Stimulated activated CD8-positive, alpha-beta memory T cell treated with anti-CD3 and anti-CD28 coated beads, Interleukin-12 subunit alpha, Interleukin-12 subunit beta, amount 100 ng/mL, for 24 hours (primary cell): ENCODE data around the gene CPLANE1.
"Not testable (repeated sequence)": the region's sequence is repeated elsewhere in the genome, so short reads cannot be mapped to it uniquely, and the experiment has no call there.

Experiments used
- DNase-seq: peaks from one replicate; pipeline ENCODE4 v3.0.0-alpha.2; 2020; ENCODE audit errors: extremely low read depth

CPLANE1 gene

DNA sequence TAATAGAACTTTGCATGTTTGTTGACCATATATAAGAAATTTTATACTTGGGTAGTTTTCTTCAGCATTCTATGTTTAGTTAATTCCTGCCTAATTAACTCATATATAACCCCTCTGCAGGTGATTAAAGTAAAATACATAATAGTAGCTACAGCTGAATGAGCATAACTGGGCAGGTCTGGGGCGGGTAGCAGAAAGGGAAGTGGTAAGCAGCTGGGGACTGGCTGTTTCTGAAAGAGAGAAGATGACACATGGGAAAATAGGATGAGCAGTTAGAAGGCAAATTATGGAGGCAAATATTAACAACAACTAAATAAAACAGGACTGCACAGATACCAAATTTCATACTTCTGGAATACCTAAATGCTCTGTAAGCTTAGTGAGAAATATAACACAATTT is 128.1 kb downstream of the CPLANE1 start:
- DNase-seq: no peak

DNA sequence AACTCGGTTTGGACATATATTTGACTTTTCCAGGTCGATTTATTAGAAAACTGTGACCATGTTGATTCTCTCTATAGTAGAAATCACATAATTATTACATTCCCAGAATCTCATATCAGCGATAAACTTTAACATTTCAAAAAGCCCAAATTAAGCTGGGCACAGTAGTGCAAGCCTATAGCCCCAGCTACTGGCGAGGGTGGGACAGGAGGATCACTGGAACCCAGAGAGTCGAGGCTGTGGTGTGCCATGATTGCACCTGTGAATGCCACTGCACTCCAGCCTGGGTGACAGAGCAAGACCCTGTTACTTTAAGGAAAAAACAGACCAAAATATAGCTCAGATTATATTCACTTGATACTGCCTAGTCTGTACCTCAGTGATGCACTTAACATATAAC is 128.9 kb downstream of the CPLANE1 start:
- no peak for DNase-seq

DNA sequence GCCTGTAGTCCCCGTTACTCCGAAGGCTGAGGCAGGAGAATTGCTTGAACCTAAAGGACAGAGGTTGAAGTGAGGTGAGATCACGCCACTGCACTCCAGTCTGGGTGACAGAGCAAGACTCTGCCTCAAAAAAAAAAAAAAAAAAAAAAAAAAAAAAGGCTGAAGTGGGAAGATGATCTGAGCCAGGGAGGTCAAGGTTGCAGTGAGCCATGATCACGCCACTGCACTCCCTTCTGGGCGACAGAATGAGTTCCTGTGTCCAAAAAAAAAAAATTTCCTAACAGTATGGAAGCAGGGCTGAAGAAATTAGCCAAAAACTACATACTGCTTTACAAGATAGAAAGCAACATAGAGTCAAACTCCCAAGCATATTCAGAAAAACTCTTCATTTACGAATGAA is 132.8 kb downstream of the CPLANE1 start:
- no peak for DNase-seq

DNA sequence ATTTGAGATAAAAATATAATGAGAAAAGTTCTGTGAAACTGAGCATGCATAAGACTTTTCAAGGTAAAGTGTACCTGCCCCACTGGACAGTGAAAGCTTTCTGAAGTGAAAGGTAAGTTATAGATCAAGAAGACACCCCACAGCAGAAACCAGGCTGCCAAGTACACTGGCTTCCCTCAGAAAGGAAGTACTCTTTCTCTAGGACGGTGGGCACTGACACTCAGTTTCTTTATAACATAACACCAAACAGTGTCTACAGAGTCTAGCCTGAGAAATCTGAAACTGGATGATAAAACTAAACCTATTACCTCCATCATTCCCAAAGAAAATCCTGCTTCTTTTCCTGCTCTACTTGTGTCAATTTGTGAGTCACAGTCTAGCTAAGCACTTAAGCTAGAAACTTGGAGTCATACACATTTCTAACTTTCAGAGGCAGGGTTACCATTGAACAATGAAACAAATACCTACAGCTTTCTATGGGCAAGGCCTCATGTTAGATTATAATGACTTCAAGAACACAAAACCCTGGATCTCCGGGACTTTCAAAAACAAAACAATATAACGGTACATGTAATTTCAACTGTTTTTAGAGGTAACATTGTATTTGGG is 136.7 kb downstream of the CPLANE1 start:
- DNase-seq: no peak

DNA sequence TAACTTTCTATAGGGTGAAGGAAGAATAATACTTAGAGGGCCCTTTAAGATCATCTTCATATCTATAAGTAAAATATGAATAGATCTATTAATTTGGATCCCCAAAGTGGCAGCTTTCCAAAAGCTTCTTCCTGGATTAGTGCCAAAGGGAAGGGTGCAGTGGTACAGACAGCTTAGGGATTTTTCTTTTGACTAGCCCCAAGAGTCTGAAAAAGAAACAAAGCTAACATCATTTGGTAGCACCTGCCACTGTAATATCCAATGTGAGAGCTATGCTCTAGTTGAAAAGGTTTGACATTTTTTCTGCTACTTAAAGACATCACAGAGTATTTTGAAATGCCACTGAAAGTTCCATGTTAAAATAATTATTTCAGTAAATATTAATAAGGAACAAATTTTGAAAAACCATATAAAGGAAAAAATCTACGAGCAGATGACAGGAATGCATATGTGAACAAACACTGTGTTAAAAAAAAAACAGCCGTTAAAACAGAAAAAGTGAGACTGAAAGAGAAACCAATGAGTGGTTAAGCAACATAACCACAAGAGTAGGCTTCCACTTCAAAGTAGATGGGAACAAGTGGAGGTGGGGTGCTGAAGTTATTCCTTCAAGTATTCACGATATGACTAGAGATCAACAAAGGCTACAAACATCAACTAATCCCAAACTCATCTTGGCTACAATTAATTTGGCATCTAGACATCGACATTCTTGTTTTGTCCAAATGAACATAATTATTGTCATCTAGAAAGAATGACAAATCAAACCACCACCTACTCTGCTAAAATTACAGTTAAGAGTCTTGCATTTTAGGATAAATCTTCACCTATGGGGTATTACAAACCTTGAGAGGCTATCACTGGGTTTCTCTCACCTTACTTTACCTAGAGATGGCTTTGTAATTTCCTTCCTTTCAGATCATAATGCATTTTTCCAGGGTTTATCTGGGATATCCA is 137.5 kb downstream of the CPLANE1 start:
- DNase-seq: no peak

DNA sequence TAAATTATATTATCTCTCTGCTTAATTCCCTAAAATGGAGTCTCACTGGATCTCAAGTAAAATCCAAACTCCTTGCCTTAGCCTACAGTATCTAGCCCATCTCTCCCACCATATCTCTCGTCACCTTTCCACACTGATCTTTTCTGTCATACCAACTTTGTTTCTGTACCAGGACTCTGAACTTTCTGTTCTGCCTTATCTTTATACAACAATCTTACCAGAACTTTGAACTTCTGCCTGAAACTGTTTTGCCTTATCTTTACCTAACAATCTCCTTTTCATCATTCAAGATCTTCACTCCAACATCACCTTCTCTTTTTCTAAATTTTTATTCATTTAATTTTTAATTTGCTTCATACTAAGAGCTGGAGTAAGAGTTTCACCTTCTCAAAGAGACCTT is 139.0 kb downstream of the CPLANE1 start:
- no peak for DNase-seq

DNA sequence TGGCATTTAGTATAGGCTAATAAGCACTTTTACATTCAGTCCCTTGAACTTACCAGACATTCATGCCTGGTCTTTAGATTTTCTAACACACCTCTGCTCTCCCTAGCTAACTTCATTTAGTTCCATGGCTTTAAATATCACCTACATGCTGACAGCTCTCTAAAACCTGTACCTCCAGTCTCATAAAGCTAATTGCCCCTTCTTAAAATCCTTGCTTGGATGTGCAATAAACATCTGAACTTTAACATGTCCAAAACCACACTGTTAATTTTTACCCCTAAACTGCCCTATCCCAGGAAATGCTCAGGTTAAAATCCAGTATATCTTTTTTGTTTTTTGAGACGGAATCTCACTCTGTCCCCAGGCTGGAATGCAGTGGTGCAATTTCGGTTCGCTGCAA is 139.8 kb downstream of the CPLANE1 start:
- DNase-seq: no peak

DNA sequence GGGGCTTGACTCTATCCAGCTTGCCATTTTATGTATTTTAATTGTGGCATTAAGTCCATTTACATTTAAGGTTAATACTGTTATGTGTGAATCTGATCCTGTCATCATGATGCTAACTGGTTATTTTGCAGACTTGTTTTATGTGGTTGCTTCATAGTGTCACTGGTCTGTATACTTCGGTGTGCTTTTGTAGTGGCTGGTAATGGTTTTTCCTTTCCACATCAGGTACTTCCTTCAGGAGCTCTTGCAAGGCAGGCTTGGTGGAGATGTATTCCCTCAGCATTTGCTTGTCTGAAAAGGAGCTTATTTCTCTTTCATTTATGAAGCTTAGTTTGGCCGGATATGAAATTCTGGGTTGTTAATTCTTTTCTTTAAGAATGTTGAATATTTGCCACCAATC is 145.9 kb downstream of the CPLANE1 start:
- no peak for DNase-seq

DNA sequence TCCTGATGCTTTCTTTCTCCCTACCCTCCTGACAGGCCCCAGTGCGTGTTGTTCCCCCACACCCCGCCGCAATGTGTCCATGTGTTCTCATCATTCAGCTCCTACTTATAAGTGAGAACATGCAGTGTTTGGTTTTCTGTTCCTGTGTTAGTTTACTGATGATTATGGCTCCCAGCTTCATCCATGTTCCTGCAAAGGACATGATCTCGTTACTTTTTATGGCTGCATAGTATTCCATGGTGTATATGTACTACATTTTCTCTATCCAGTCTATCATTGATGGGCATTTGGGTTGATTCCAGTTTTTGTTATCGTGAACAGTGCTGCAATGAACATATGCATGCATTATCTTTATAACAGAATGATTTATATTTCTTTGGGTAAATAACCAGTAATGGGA is 149.9 kb downstream of the CPLANE1 start:
- DNase-seq: not testable (repeated sequence)

DNA sequence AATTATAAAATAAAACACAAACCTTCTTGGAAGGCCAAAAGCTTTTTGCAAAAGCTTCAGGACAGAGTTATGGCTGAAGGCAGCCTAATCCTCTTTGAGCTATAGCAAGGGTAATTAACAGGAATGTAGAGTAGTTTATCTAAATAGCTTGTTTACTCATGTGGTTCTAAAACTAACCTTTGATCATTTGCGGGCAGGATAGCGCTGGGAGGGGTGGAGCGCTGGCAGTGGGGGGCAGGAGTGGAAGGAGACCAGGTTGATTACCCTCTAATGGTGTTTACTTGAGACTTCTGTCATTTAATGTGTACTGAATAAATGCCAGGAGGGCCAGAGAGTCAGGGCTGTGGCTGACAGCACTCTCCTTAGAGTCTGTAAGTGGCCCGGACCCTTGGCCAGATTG is 155.4 kb downstream of the CPLANE1 start:
- not testable (repeated sequence) for DNase-seq

DNA sequence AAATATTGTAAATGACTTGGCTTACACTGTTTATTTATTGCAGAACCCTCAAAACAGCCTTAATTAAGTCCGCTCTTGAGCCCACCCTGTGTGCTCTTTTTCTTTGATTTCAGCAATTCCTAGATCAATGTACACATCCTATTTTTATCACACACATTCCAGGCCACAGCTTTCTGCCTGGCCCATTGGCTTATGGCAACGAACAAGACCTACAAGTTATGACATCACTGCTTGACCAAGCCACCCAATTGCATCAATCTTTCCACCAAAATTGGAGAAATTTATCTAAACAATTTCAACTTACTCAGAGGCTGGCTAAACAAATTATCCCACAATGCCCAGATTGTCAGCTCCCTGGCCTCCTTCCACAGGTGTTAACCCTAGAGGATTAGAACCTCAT is 158.4 kb downstream of the CPLANE1 start:
- no peak for DNase-seq

DNA sequence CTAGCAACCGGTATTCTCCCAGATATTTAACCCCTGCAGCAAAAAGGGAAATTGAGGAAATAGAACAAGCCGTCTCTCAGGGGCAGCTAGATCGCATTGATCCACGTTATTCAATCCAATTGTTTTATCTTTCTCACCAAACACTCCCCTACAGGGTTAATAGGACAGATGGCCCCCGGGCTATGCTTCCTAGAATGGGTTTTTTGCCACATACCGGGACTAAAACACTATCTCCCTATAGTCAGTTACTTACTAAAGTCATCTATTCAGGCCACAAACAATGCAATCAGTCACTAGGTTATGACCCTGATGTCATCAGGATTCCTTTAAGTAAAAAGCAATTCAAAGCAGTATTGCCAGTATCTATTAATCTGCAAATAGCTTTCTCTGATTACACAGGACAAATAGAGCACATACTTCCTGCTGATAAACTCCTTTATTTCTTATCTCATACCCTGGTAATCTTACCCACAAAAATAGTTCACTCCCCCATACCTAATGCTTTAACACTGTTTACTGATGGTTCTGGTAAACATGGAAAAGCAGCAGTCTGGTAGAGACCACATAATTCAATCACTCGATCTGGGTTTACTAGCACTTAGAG is 159.0 kb downstream of the CPLANE1 start:
- no peak for DNase-seq

DNA sequence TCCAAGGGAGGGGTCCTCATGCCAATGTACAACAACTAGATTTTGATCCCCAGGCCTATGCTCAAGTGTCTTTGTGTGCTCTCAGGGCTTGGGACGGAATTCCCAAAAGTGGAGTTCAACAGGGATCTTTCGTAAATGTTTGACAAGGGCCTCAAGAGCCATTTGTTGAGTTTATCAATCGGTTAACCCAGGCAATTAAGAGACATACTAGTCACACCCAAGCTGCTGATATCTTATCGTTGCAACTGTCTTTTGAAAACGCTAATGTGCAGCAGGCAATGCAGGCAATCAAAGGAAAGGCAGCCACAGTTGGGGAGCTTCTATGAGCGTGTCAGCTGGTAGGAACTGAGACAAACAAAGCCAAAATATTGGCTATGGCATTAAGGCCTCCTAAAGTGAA is 161.2 kb downstream of the CPLANE1 start:
- no peak for DNase-seq

DNA sequence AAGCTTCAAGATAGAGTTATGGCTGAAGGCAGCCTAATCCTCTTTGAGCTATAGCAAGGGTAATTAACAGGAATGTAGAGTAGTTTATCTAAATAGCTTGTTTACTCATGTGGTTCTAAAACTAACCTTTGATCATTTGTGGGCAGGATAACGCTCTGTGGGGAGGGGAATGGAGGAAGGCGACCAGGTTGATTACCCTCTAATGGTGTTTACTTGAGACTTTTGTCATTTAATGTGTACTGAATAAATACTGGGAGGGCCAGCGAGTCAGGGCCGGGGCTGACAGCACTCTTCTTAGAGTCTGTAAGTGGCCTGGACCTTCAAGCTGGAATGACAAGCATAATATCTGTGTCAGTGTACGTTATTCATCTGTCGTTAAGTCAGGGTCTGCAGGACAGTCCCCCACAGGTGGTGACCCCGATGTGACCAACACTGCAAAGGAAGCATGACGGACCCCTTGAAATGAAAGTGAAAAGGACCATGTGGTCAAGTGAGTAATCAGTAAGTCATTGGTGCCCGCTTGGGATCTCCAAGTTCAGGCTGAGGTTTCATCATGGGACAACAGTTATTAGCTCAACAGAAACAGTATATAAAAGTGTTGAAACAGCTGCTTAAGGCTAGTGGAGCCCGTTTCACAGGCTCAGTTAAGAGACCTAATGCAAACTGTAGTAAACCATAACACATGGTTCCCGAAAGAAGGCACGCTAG is 162.6 kb downstream of the CPLANE1 start:
- DNase-seq: no peak

DNA sequence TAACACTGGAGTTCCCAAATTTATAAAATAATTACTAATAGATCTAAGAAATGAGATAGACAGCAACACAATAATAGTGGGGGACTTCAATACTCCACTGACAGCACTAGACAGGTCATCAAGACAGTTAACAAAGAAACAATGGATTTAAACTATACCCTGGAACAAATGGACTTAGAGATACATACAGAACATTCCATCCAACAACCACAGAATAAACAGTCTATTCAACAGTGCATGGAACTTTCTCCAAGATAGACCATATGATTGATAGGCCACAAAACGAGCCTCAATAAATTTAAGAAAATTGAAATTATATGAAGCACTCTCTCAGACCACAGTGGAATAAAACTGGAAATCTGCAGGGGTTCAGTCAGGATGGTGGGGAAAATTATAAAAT is 163.2 kb downstream of the CPLANE1 start:
- DNase-seq: not testable (repeated sequence)

DNA sequence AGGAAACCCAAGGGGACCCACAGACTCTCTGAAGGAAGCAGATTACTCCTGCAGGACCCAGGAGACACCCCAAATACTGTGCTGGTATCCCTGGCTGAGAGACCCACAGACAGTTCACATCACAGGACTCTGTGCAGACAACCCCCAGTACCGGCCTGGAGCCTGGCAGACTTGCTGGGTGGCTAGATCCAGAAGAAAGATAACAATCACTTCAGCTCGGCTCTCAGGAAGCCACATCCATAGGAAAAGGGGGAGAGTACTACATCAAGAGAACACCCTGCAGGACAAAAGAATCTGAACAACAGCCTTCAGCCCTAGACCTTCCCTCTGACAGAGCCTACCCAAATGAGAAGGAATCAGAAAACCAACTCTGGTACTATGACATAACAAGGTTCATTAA is 166.2 kb downstream of the CPLANE1 start:
- DNase-seq: not testable (repeated sequence)

DNA sequence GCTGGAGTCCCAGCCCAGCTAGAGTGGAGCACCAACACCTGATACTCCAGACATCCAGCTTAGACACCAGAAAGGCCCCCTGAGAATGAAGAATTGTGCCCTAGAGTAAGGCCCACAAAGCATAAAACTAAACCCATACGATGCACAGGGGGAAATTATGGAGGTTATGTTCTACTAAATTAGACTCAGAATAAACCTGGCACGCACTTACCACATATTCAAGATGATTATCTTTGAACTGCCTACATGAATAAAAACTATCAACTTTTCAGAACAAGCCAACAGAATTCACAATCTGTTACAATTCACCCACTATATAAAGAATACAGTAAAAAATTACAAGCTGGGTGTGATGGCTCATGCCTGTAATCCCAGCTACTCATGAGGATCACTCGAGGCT is 168.5 kb downstream of the CPLANE1 start:
- no peak for DNase-seq

DNA sequence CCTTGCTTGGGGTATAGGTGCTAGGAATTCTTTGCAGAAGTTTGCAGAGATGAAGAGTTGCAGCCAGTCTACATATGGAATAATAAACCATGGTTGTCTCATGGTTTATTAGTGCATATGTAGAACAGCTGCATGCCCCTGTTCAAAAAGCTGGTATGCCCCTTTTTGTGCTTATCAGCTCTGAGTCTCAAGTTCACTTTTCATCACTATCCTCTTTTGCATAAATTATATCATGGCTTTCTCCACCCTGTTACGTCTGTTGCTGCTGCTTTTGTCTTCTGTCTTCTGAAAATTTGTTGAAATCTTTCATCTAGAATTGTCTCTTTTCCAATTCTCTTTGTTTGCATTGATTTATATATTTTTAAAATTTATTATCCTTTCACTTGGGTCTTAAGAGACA is 172.0 kb downstream of the CPLANE1 start:
- no peak for DNase-seq

DNA sequence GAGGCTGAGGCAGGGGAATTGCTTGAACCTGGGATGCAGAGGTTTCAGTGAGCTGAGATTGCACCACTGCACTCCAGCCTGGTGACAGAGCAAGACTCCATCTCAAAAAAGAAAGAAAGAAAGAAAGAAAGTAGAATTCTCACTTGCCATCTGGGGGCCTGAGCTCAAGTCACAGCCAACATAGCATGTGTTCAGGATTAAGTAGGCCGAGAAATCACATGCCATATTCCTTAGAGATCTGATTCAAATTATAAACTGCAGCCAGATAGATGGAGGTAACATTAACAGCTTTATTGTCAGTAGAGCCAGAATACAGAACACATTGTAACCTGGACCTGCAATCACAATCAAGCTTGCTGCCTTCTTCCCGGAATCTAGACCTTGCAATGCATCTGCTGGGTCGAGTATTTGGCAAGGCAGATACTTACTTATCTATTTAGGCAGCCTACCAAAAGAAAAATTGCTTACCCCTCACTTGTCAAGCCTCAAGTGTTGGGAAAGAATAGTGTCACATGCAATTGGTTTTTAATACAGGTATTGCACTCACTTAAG is 173.7 kb downstream of the CPLANE1 start:
- DNase-seq: no peak

DNA sequence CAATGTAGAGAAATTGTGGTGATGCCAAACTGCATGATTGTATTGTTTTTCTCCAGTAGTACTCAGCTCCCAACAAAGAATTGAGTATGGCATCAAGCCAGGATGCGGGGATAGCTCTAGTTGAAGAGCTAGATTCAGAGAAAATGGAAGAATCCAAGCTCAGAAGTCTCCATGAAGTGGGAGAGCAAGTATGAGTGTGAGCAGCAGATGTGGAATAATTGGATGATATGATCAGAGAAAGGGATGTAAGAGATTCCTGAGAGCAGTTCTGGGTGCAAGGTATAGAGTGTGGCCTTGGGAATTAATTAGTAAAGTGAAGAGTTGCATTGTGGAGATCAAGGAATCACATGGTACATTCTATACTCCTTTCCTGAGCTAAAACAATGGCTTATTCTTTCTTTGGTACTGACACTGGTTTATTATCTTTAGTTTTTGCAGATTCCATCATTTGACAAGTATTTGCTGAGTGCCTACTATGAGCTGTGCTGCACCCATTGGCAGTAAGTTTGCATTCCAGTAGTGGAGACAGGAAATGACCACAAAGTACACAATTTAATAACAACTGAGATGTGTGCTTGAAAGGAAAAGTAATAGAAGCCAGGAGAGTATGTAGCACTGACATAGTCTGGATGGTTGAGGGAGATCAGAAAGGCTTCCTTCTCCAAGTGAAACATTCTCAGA is 177.1 kb downstream of the CPLANE1 start:
- DNase-seq: no peak

DNA sequence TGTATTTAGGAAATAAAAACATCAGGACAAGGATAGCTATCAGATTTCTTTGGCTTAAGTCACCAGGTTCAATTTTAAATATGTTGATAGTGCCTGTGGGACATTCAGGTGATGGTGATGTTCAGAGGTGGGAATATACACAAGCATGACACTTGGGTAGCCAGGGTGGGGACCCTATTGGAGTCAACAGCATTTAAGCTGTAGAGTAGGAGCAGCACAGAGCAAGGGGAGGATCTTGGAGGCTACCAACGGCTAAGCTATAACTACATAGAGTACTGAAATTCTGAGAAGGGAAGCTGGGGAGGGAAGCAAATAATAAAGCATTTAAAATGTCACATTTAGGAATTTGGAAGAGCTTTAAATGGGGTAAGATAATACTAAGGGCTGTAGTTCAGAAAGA is 177.7 kb downstream of the CPLANE1 start:
- no peak for DNase-seq
